Left ventricle myocardium inferior (tissue), 1 donor: ENCODE results near the gene DPYSL4. TPM values are rescaled to one million over a fixed set of nuclear protein-coding genes. Genes with fewer than 3 reads are reported as not detected.

Source experiments
- DNase-seq: peaks from one replicate; pipeline ENCODE4 v3.0.0-alpha.2; 2020
- H3K27ac ChIP-seq: fragments of 200-600 bp; replicated peaks from 2 replicates; pipeline ENCODE4 v1.8.0; 2021
- H3K27me3 ChIP-seq: fragments of 200-600 bp; 2 replicates; pipeline ENCODE4 v1.8.0; 2021; ENCODE audit warnings: low read depth
- H3K36me3 ChIP-seq: fragments of 200-600 bp; 2 replicates; pipeline ENCODE4 v1.8.0; 2021
- H3K4me1 ChIP-seq: fragments of 200-600 bp; 2 replicates; pipeline ENCODE4 v1.8.0; 2021
- H3K4me3 ChIP-seq: fragments of 200-600 bp; 2 replicates; pipeline ENCODE4 v1.8.0; 2021; ENCODE audit warnings: mild to moderate bottlenecking, moderate library complexity
- H3K9me3 ChIP-seq: fragments of 200-600 bp; replicated peaks from 2 replicates; pipeline ENCODE4 v1.8.0; 2021
- CTCF ChIP-seq: fragments of 200-600 bp; IDR thresholded peaks from 2 replicates; pipeline ENCODE4 v1.8.0; 2021; ENCODE audit warnings: antibody characterized with exemption, mild to moderate bottlenecking, borderline replicate concordance
- intact Hi-C: fragments of 100-400 bp; cut with micrococcal nuclease; formaldehyde crosslinking; loops from one replicate; pipeline ENCODE4 v1.11.0; 2022
- total RNA-seq: library from RNA; stranded (reverse); fragmentation: NEBNext Ultra II Directional; extraction: Animal tissue kit (Norgen Biotek cat#: 25700); gene quantifications from one replicate; pipeline ENCODE4 v1.2.1, GENCODE V29; 2021
- donor health status: DM: no; HTN: yes; CAD: no; lungs with severe emphysema.

DPYSL4 gene
- total RNA-seq, 1 donor from 2014 or later: 42.8 TPM

- Histone ChIP-seq H3K27ac (no peak overlapping the region), H3K9me3 (no peaks in the 10 kb centered on the region), H3K4me1 (peaks cover 6% of the 10 kb centered on the region), H3K4me3 (no peak overlapping the region), H3K27me3 (no peaks in the 10 kb centered on the region), H3K36me3 (no peaks in the 10 kb centered on the region)
- TF ChIP-seq CTCF: no peak
- no peak for DNase-seq
- intact Hi-C loops: no loop called here
Observed at GRCh38 chr10:132241086-132241485, 54.3 kb downstream of the DPYSL4 start.

- Histone ChIP-seq H3K27ac (no peak overlapping the region), H3K9me3 (no peaks in the 10 kb centered on the region), H3K27me3 (no peaks in the 10 kb centered on the region), H3K4me3 (no peak overlapping the region), H3K4me1 (peaks cover 6% of the 10 kb centered on the region), H3K36me3 (no peaks in the 10 kb centered on the region)
- intact Hi-C loops: no loop called here
- no peak for TF ChIP-seq CTCF
- no peak for DNase-seq
Observed at GRCh38 chr10:132241496-132241895, 54.7 kb downstream of the DPYSL4 start.

GRCh38 chr10:132242103-132242840 lies 55.5 kb downstream of the DPYSL4 start:
- TF ChIP-seq CTCF: no peak
- intact Hi-C loops: no loop called here
- H3K9me3 ChIP-seq: no peaks in the 10 kb centered on the region

GRCh38 chr10:132243141-132243540 lies 56.4 kb downstream of the DPYSL4 start:
- DNase-seq: no peak
- Histone ChIP-seq H3K4me3 (no peak overlapping the region), H3K36me3 (no peaks in the 10 kb centered on the region), H3K9me3 (no peaks in the 10 kb centered on the region), H3K27ac (no peak overlapping the region), H3K27me3 (peaks cover 1% of the 10 kb centered on the region), H3K4me1 (peaks cover 6% of the 10 kb centered on the region)
- no peak for TF ChIP-seq CTCF
- intact Hi-C loops: no loop called here

More at GRCh38 chr10:132242103-132242840, 55.5 kb downstream of the DPYSL4 start:
- Histone ChIP-seq H3K4me3 (no peak overlapping the region), H3K4me1 (peaks cover 6% of the 10 kb centered on the region), H3K27ac (no peak overlapping the region), H3K27me3 (no peaks in the 10 kb centered on the region), H3K36me3 (no peaks in the 10 kb centered on the region)
- no peak for DNase-seq

- H3K36me3 ChIP-seq: no peaks in the 10 kb centered on the region
- H3K4me3 ChIP-seq: no peak overlapping the region
- no peak for DNase-seq
- peaks cover 6% of the 10 kb centered on the region for H3K27me3 ChIP-seq
- H3K27ac ChIP-seq: no peak overlapping the region
- no peak for TF ChIP-seq CTCF
- H3K9me3 ChIP-seq: no peaks in the 10 kb centered on the region
- intact Hi-C loops: no loop called here
- H3K4me1 ChIP-seq: peaks cover 6% of the 10 kb centered on the region
Observed at GRCh38 chr10:132243626-132244025, 56.9 kb downstream of the DPYSL4 start.
